Fibroblast of lung (primary cell): ENCODE results near the gene CCL16. TPM values are rescaled to one million over a fixed set of nuclear protein-coding genes. Genes with fewer than 3 reads are reported as not detected.

Experiments used
- DNase-seq, 2 donors: peaks; one replicate each; pipeline versions ENCODE4 v3.0.0 to v3.0.0-alpha.2; 2010; ENCODE audit warnings: low read depth in 2 of 2
- H2AFZ ChIP-seq: 2 replicates; pipeline ENCODE4 v1.5.1; 2012; ENCODE audit warnings: low read length, control low read depth, inconsistent platforms
- H3K27ac ChIP-seq: 2 replicates; pipeline ENCODE4 v1.5.1; 2011; ENCODE audit warnings: low read length, control low read depth; ENCODE audit not compliant: insufficient read depth
- H3K27me3 ChIP-seq: 2 replicates; pipeline ENCODE4 v1.5.1; 2011; ENCODE audit warnings: mild to moderate bottlenecking, low read length; ENCODE audit not compliant: control insufficient read depth, insufficient read depth
- H3K36me3 ChIP-seq: 2 replicates; pipeline ENCODE4 v1.5.1; 2011; ENCODE audit warnings: low read length; ENCODE audit not compliant: control insufficient read depth, insufficient read depth
- H3K4me1 ChIP-seq: 2 replicates; pipeline ENCODE4 v1.5.1; 2011; ENCODE audit warnings: low read length; ENCODE audit not compliant: control insufficient read depth, insufficient read depth; ENCODE audit errors: extremely low read depth
- H3K4me2 ChIP-seq: 2 replicates; pipeline ENCODE4 v1.5.1; 2011; ENCODE audit warnings: low read length, control low read depth; ENCODE audit not compliant: insufficient read depth; ENCODE audit errors: extremely low read depth
- H3K4me3 ChIP-seq, 4 experiments: fragments of 200-600 bp in 1 of 4; sonication (generic) in 1 of 4; replicated peaks in 1 of 4; 2 replicates each; pipeline ENCODE4 v1.5.1; 2011 to 2016; ENCODE audit warnings: low read length in 4 of 4, low read depth in 3 of 4, mild to moderate bottlenecking in 3 of 4, control low read depth in 2 of 4, inconsistent platforms in 1 of 4, mixed read lengths in 1 of 4; ENCODE audit not compliant: insufficient read depth in 1 of 4; ENCODE audit errors: control extremely low read depth in 1 of 4
- H3K79me2 ChIP-seq: 2 replicates; pipeline ENCODE4 v1.5.1; 2012; ENCODE audit warnings: mild to moderate bottlenecking, low read length, inconsistent platforms; ENCODE audit not compliant: control insufficient read depth, insufficient read depth
- H3K9ac ChIP-seq: 2 replicates; pipeline ENCODE4 v1.5.1; 2011; ENCODE audit warnings: mild to moderate bottlenecking, low read length, control low read depth; ENCODE audit not compliant: insufficient read depth
- H3K9me3 ChIP-seq: 2 replicates; pipeline ENCODE4 v1.5.1; 2012; ENCODE audit warnings: low read depth, low read length; ENCODE audit not compliant: control insufficient read depth, insufficient read depth
- H4K20me1 ChIP-seq: 2 replicates; pipeline ENCODE4 v1.5.1; 2011; ENCODE audit warnings: low read length; ENCODE audit not compliant: control insufficient read depth, insufficient read depth; ENCODE audit errors: extremely low read depth
- EZH2 ChIP-seq: IDR thresholded peaks from 2 replicates; pipeline ENCODE4 v1.5.1; 2012; ENCODE audit warnings: low read length, control low read depth, mild to moderate bottlenecking; ENCODE audit errors: missing control alignments
- polyA plus RNA-seq, 2 donors: library from polyadenylated mRNA; depleted of rRNA in 1 of 2; stranded (reverse) in 1 of 2; unstranded in 1 of 2; fragments of >200 nt; gene quantifications; 2 replicates each; pipeline ENCODE4 v1.2.1, GENCODE V29; 2011 to 2012; ENCODE audit warnings: missing spikeins in 1 of 2
- total RNA-seq: library from RNA; depleted of rRNA; stranded (reverse); fragments of >200 nt; gene quantifications from 2 replicates; pipeline ENCODE4 v1.2.1, GENCODE V29; 2014
- TF ChIP-seq, protein P1 (sequence below), 2 donors: IDR thresholded peaks in 1 of 2; conservative IDR thresholded peaks in 1 of 2; 1 replicate in 1 of 2; 2 replicates in 1 of 2; pipeline ENCODE4 v1.5.1; 2011 to 2012; ENCODE audit warnings: low read length in 2 of 2, control low read depth in 1 of 2, inconsistent platforms in 1 of 2, low read depth in 1 of 2, mild to moderate bottlenecking in 1 of 2

CCL16 gene
- total and polyA plus RNA-seq, 2 donors (not counting 1 experiment from before 2014, with no cell fraction given): not detected

DNA sequence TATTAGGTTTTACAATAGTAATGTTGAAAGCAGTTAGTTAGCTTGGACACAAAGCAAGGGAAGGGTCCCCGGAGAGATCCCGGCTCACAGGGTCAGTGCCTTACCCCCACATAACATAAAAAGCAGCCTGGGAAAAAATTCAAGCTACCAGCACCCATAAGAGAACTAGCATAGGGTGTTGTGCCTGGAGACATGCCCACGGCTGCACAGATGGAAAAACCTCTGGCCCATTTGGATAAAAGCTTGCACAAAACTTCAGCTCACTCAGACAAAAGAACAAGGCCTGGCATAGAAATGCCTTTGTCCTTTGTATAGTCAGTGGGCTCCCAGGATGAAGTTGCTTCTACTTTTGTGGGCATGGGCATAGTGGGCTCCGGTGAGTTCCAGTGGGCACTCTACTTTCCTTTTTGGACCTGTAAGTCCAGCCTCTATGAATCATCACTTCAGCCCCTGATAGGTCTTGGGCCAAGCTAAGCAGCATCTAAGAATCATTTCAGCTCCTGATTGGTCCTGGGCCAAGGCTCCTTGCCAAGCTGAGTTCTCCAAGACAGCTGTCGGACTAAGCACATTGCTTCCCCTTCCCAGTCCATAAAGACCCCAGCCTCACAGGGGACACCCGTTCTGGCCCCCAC lies 49.4 kb downstream of the CCL16 start:
- H3K4me3 ChIP-seq: no peak overlapping the region
- no peaks in the 10 kb centered on the region for H3K79me2 ChIP-seq
- no peaks in the 10 kb centered on the region for H3K27me3 ChIP-seq
- H3K9me3 ChIP-seq: no peaks in the 10 kb centered on the region
- H3K27ac ChIP-seq: no peak overlapping the region
- H2AFZ ChIP-seq: peak overlapping the region; percentile 12
- TF ChIP-seq, protein P1, sequence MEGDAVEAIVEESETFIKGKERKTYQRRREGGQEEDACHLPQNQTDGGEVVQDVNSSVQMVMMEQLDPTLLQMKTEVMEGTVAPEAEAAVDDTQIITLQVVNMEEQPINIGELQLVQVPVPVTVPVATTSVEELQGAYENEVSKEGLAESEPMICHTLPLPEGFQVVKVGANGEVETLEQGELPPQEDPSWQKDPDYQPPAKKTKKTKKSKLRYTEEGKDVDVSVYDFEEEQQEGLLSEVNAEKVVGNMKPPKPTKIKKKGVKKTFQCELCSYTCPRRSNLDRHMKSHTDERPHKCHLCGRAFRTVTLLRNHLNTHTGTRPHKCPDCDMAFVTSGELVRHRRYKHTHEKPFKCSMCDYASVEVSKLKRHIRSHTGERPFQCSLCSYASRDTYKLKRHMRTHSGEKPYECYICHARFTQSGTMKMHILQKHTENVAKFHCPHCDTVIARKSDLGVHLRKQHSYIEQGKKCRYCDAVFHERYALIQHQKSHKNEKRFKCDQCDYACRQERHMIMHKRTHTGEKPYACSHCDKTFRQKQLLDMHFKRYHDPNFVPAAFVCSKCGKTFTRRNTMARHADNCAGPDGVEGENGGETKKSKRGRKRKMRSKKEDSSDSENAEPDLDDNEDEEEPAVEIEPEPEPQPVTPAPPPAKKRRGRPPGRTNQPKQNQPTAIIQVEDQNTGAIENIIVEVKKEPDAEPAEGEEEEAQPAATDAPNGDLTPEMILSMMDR (conservative IDR thresholded peaks at IDR 0.05 in 1 of 2, IDR thresholded peaks at IDR 0.05 in 1 of 2; ENCODE audit: low read depth in 1 of 2, low read length in 2 of 2): no peak
- TF ChIP-seq EZH2: no peak
- no peaks in the 10 kb centered on the region for H3K4me1 ChIP-seq
- H3K4me2 ChIP-seq: no peak overlapping the region
- H4K20me1 ChIP-seq: no peaks in the 10 kb centered on the region
- no peak overlapping the region for H3K9ac ChIP-seq
- no peaks in the 10 kb centered on the region for H3K36me3 ChIP-seq
- DNase-seq: peak; percentile 12 to 76

DNA sequence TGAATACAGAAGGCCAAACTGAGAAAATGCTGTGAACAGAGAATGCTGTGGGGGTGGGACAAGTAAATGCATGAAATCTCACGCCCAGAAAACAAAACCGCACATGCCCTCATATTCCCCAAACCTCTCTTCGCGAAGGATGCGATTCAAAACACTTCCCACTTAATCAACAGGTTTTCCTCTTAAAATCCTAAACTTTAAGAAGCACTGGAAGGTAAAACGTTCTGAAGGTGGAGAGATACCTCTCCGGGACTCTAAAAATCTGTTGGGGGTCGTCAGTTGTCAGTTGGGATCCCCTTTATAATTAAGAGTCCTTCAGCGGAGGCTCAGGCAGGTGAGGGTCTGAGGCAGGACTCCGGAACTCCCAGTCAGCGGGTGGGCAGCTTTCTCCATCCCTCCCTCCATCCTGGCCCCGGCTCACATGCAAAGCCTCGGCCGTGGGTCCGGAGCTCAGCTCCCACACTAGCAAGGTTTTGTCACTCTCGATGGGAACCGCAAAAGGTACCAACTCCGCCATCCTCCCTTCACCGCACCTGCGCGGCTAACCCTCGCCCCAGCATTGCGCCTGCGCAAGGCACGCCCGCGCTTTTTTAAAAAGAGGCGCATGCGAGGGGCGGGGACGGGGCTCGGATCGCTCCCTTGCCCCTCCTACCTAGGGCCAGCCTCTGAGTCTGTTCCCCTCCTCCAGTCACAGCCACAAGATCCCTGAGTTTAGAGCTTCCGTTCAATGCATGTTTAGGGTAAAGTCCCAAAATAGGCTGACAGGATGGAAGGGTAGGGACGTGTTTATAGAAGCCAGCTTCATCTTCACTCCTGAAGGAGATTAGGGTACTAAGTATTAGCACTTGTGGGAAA lies 50.9 kb downstream of the CCL16 start, which contains the start of gene RDM1:
TSS of gene RDM1 (minus strand) at position 563 of the 855 bp plus-strand sequence. CDS start at position 517, 46 bp downstream.
- no peak within 1 kb of the TSS for H3K27ac ChIP-seq
- H3K27me3 ChIP-seq: no peaks in the 10 kb centered on the region
- no peaks in the 10 kb centered on the region for H3K36me3 ChIP-seq
- H3K4me3 ChIP-seq: peak within 1 kb of the TSS; percentile 23 to 61 (median 60)
- H3K79me2 ChIP-seq: no peaks in the 10 kb centered on the region
- no peaks in the 10 kb centered on the region for H4K20me1 ChIP-seq
- no peaks in the 10 kb centered on the region for H3K4me1 ChIP-seq
- H3K9ac ChIP-seq: no peak within 1 kb of the TSS
- H2AFZ ChIP-seq: peak within 1 kb of the TSS; percentile 90
- peak; percentile 45 to 49 for DNase-seq
- peak within 1 kb of the TSS; percentile 78 for H3K4me2 ChIP-seq
- H3K9me3 ChIP-seq: no peaks in the 10 kb centered on the region
- TF ChIP-seq, protein P1 (conservative IDR thresholded peaks at IDR 0.05 in 1 of 2, IDR thresholded peaks at IDR 0.05 in 1 of 2; ENCODE audit: low read depth in 1 of 2, low read length in 2 of 2): no peak
- no peak for TF ChIP-seq EZH2

- Histone ChIP-seq H3K27me3 (no peaks in the 10 kb centered on the region), H2AFZ (no peak overlapping the region), H3K79me2 (no peaks in the 10 kb centered on the region), H3K27ac (no peak overlapping the region), H3K4me2 (no peak overlapping the region), H3K4me1 (no peaks in the 10 kb centered on the region), H4K20me1 (no peaks in the 10 kb centered on the region), H3K9me3 (no peaks in the 10 kb centered on the region), H3K36me3 (no peaks in the 10 kb centered on the region), H3K9ac (no peak overlapping the region), H3K4me3 (no peak overlapping the region)
- TF ChIP-seq EZH2: no peak
- TF ChIP-seq, protein P1 (conservative IDR thresholded peaks at IDR 0.05 in 1 of 2, IDR thresholded peaks at IDR 0.05 in 1 of 2; ENCODE audit: low read depth in 1 of 2, low read length in 2 of 2): no peak
- DNase-seq: no peak
These were observed 53.6 kb downstream of the CCL16 start for GRCh38 chr17:35927714-35928113.
